ENCODE data around the gene OPCML. TPM values are rescaled to one million over a fixed set of nuclear protein-coding genes. Genes with fewer than 3 reads are reported as not detected.

Gene OPCML
- polyA plus RNA-seq, 3 donors = not detected

DNA sequence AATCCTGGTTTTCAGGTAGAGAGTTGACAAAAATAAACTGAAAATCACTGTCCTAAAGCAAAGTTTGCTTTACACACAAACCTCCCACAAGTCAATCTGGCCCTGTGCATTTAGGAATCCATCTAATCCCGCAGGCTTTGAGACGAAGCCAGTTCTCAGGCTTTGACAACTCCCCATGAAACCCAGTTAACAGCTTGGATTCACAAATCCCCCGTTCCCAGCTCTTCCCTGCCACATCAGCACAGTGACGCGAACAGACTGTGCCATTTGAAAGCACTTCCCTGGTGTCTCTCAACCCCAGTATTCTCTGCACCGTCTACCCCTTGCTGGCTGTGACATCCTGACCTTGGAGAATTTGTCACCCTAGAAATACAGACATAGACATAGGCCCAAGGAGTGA lies 117.8 kb downstream of the OPCML start:
- Mint-ChIP-seq H3K4me3 (no peak overlapping the region), H3K36me3 (no peaks in the 10 kb centered on the region), H3K4me1 (no peaks in the 10 kb centered on the region), H3K9me3 (peaks cover 0 to 4% (median 2%) of the 10 kb centered on the region in 7 donors), H3K27me3 (ENCODE audit: low read depth in 3 of 3) (peaks cover 0 to 2% (median 1%) of the 10 kb centered on the region in 3 donors), H3K27ac (no peak overlapping the region)
- Histone ChIP-seq H3K27ac (ENCODE audit: low read depth in 1 of 2, low read length in 2 of 2) (no peak overlapping the region), H3K36me3 (replicated peaks in 1 of 2; ENCODE audit: control insufficient read depth in 1 of 2, insufficient read depth in 2 of 2, low read length in 2 of 2) (no peaks in the 10 kb centered on the region), H3K27me3 (ENCODE audit: control insufficient read depth in 2 of 2, insufficient read depth in 2 of 2, low read length in 2 of 2) (no peaks in the 10 kb centered on the region), H3K9me3 (replicated peaks in 1 of 2; ENCODE audit: control insufficient read depth in 1 of 2, insufficient read depth in 1 of 2, low read length in 2 of 2) (no peaks in the 10 kb centered on the region), H3K79me2 (ENCODE audit: insufficient read depth, low read length) (no peaks in the 10 kb centered on the region), H3K9ac (ENCODE audit: insufficient read depth, low read length, poor library complexity, severe bottlenecking) (no peak overlapping the region), H4K20me1 (ENCODE audit: insufficient read depth, low read length) (no peaks in the 10 kb centered on the region), H2AFZ (ENCODE audit: insufficient read depth, low read depth, low read length, poor library complexity, severe bottlenecking) (no peak overlapping the region), H3K4me1 (ENCODE audit: control insufficient read depth in 1 of 2, insufficient read depth in 2 of 2, low read length in 2 of 2) (no peaks in the 10 kb centered on the region), H3K4me3 (replicated peaks in 1 of 3; ENCODE audit: low read depth in 2 of 3, low read length in 3 of 3) (no peak overlapping the region), H3K4me2 (replicated peaks; ENCODE audit: extremely low read depth, low read length, poor library complexity, severe bottlenecking) (no peak overlapping the region)
- DNase-seq = no peak
- intact Hi-C loops (cut with micrococcal nuclease) = no loop called here
- TF ChIP-seq, protein P1, sequence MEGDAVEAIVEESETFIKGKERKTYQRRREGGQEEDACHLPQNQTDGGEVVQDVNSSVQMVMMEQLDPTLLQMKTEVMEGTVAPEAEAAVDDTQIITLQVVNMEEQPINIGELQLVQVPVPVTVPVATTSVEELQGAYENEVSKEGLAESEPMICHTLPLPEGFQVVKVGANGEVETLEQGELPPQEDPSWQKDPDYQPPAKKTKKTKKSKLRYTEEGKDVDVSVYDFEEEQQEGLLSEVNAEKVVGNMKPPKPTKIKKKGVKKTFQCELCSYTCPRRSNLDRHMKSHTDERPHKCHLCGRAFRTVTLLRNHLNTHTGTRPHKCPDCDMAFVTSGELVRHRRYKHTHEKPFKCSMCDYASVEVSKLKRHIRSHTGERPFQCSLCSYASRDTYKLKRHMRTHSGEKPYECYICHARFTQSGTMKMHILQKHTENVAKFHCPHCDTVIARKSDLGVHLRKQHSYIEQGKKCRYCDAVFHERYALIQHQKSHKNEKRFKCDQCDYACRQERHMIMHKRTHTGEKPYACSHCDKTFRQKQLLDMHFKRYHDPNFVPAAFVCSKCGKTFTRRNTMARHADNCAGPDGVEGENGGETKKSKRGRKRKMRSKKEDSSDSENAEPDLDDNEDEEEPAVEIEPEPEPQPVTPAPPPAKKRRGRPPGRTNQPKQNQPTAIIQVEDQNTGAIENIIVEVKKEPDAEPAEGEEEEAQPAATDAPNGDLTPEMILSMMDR (IDR thresholded peaks at IDR 0.05) = no peak
- 56% methylated on average over 3 of the region's 6 CpGs for WGBS (ENCODE audit: insufficient coverage)

DNA sequence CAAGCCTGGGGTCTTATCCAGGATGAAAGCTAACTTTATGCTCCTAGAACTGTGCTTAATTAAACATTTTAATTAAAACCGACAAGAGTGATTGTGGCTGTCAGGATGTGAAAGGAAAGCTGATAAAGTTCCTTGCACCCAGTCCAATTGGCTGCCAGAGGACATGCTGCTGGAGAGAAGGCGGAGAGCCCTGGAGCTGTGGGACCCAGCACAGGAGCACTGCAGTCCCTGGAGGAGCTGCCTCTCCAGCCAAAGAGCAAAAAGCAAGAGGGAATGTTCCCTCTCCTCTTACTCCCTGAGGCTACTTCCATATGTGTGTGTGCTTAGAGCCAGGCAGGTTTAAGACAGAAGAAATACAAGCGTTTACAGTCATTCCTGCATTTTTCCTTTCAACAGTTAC lies 118.6 kb downstream of the OPCML start:
- Mint-ChIP-seq H3K27me3 (ENCODE audit: low read depth in 3 of 3) (peaks cover 0 to 2% (median 1%) of the 10 kb centered on the region in 3 donors), H3K36me3 (no peaks in the 10 kb centered on the region), H3K4me1 (no peaks in the 10 kb centered on the region), H3K4me3 (no peak overlapping the region), H3K27ac (no peak overlapping the region), H3K9me3 (peaks cover 0 to 3% (median under 1%) of the 10 kb centered on the region in 7 donors)
- Histone ChIP-seq H3K9me3 (replicated peaks in 1 of 2; ENCODE audit: control insufficient read depth in 1 of 2, insufficient read depth in 1 of 2, low read length in 2 of 2) (no peaks in the 10 kb centered on the region), H3K4me3 (replicated peaks in 1 of 3; ENCODE audit: low read depth in 2 of 3, low read length in 3 of 3) (no peak overlapping the region), H3K27ac (ENCODE audit: low read depth in 1 of 2, low read length in 2 of 2) (no peak overlapping the region), H4K20me1 (ENCODE audit: insufficient read depth, low read length) (no peaks in the 10 kb centered on the region), H3K9ac (ENCODE audit: insufficient read depth, low read length, poor library complexity, severe bottlenecking) (no peak overlapping the region), H3K4me1 (ENCODE audit: control insufficient read depth in 1 of 2, insufficient read depth in 2 of 2, low read length in 2 of 2) (no peaks in the 10 kb centered on the region), H3K36me3 (replicated peaks in 1 of 2; ENCODE audit: control insufficient read depth in 1 of 2, insufficient read depth in 2 of 2, low read length in 2 of 2) (no peaks in the 10 kb centered on the region), H2AFZ (ENCODE audit: insufficient read depth, low read depth, low read length, poor library complexity, severe bottlenecking) (no peak overlapping the region), H3K79me2 (ENCODE audit: insufficient read depth, low read length) (no peaks in the 10 kb centered on the region), H3K4me2 (replicated peaks; ENCODE audit: extremely low read depth, low read length, poor library complexity, severe bottlenecking) (no peak overlapping the region), H3K27me3 (ENCODE audit: control insufficient read depth in 2 of 2, insufficient read depth in 2 of 2, low read length in 2 of 2) (no peaks in the 10 kb centered on the region)
- no CpG with 5 or more reads among the region's 3 CpGs for WGBS (ENCODE audit: insufficient coverage)
- no peak for DNase-seq
- TF ChIP-seq, protein P1 (IDR thresholded peaks at IDR 0.05) = no peak
- intact Hi-C loops (cut with micrococcal nuclease) = no loop called here
